Posterior vena cava (tissue), 2 donors: Measurements from ENCODE around the gene EXOC2. TPM values are rescaled to one million over a fixed set of nuclear protein-coding genes. Genes with fewer than 3 reads are reported as not detected.
"Not testable (repeated sequence)": the region's sequence is repeated elsewhere in the genome, so short reads cannot be mapped to it uniquely, and the experiment has no call there.

Experiments
- DNase-seq: peaks from one replicate; pipeline ENCODE4 v3.0.0-alpha.2; 2020; ENCODE audit warnings: low spot score
- intact Hi-C, 2 donors: fragments of 100-400 bp; cut with DNase I; formaldehyde crosslinking; loops; one replicate each; pipeline versions ENCODE4 v1.14.1 to v1.14.2; 2022 to 2023
- total RNA-seq, 2 donors: library from RNA; stranded (reverse); fragmentation: NEBNext Ultra II Directional; extraction: Animal tissue kit (Norgen Biotek cat#: 25700); gene quantifications; one replicate each; pipeline ENCODE4 v1.2.1, GENCODE V29; 2021
- donor health status: DM: yes; HTN: yes; CAD: no.
- donor health status: DM: yes; HTN: yes; CAD: no.

EXOC2 gene
- total RNA-seq, 2 donors from 2014 or later: 16.7 to 20.5 TPM

- DNase-seq: no peak
- intact Hi-C loops: no loop called here
These were observed 19.0 kb upstream of the EXOC2 start for GRCh38 chr6:711925-712324.

GRCh38 chr6:710601-711571 lies 17.9 kb upstream of the EXOC2 start:
- peak; percentile 85 for DNase-seq
- intact Hi-C loops: no loop called here

GRCh38 chr6:709471-710056 lies 16.6 kb upstream of the EXOC2 start:
- no peak for DNase-seq
- intact Hi-C loops: no loop called here

- no peak for DNase-seq
- intact Hi-C loops: no loop called here
These were observed 15.3 kb upstream of the EXOC2 start for GRCh38 chr6:708237-708598.

GRCh38 chr6:707576-708236 lies 14.8 kb upstream of the EXOC2 start:
- intact Hi-C loops: no loop called here
- DNase-seq: no peak

- intact Hi-C loops: no loop called here
- no peak for DNase-seq
These were observed 14.0 kb upstream of the EXOC2 start for GRCh38 chr6:706819-707381.

- DNase-seq: no peak
- intact Hi-C loops: no loop called here
These were observed 13.2 kb upstream of the EXOC2 start for GRCh38 chr6:706146-706545.

GRCh38 chr6:705047-705446 lies 12.1 kb upstream of the EXOC2 start:
- DNase-seq: no peak
- intact Hi-C loops: no loop called here

- intact Hi-C loops: no loop called here
- no peak for DNase-seq
These were observed 11.1 kb upstream of the EXOC2 start for GRCh38 chr6:704046-704445.

- no peak for DNase-seq
- intact Hi-C loops: no loop called here
These were observed 10.6 kb upstream of the EXOC2 start for GRCh38 chr6:703552-703951.

GRCh38 chr6:701700-702479 lies 9.0 kb upstream of the EXOC2 start:
- intact Hi-C loops: no loop called here
- DNase-seq: no peak

- no peak for DNase-seq
- intact Hi-C loops: no loop called here
These were observed 8.3 kb upstream of the EXOC2 start for GRCh38 chr6:701215-701614.

GRCh38 chr6:700490-700889 lies 7.6 kb upstream of the EXOC2 start:
- DNase-seq: no peak
- intact Hi-C loops: no loop called here

GRCh38 chr6:699319-699718 lies 6.4 kb upstream of the EXOC2 start:
- intact Hi-C loops: no loop called here
- no peak for DNase-seq

- DNase-seq, intact Hi-C loops: not testable (repeated sequence)
These were observed 1.6 kb upstream of the EXOC2 start for GRCh38 chr6:694431-695126.

- DNase-seq: peak; percentile 79
- intact Hi-C loops: no loop called here
These were observed 727 bp upstream of the EXOC2 start for GRCh38 chr6:693723-694009.

GRCh38 chr6:692356-692851 lies 535 bp downstream of the EXOC2 start:
- DNase-seq: peak; percentile 82
- intact Hi-C loops: no loop called here

- DNase-seq: no peak
- intact Hi-C loops: no loop called here
These were observed 3.7 kb downstream of the EXOC2 start for GRCh38 chr6:689223-689622.

GRCh38 chr6:686497-686896 lies 6.4 kb downstream of the EXOC2 start:
- DNase-seq: no peak
- intact Hi-C loops: no loop called here
